ENCODE data around the gene ERC2.

Gene ERC2

GRCh38 chr3:56183529-56183928 is 284.7 kb downstream of the ERC2 start:
- no peak for TF ChIP-seq CTCF (IDR thresholded peaks at IDR 0.05; ENCODE audit: control insufficient read depth, extremely low read depth, insufficient read depth)
- no peak overlapping the region for H3K4me3 ChIP-seq (ENCODE audit: low read depth, low read length)
- no peak for DNase-seq (ENCODE audit: low read depth)

DNA sequence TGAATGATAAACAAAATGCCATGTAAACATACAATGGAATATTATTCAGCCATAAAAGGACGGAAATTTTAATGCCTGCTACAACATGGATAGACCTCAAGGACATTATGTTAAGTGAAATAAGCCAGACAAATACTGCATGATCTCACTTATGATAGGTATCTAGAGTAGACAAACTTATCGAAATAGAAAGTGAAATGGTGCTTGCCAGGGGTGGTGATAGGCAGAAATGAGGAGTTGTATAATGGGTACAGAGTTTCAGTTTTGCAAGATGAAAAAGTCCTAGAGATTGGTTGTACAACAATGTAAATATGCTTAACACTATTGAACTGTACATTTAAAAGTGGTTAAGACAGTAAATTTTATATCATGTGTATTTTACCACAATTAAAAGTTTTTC is 287.8 kb downstream of the ERC2 start:
- no peak for DNase-seq (ENCODE audit: low read depth)
- no peak for TF ChIP-seq CTCF (IDR thresholded peaks at IDR 0.05; ENCODE audit: control insufficient read depth, extremely low read depth, insufficient read depth)
- no peak overlapping the region for H3K4me3 ChIP-seq (ENCODE audit: low read depth, low read length)

GRCh38 chr3:56173601-56174000 is 294.7 kb downstream of the ERC2 start:
- H3K4me3 ChIP-seq (ENCODE audit: low read depth, low read length), result no peak overlapping the region
- no peak for TF ChIP-seq CTCF (IDR thresholded peaks at IDR 0.05; ENCODE audit: control insufficient read depth, extremely low read depth, insufficient read depth)
- no peak for DNase-seq (ENCODE audit: low read depth)

DNA sequence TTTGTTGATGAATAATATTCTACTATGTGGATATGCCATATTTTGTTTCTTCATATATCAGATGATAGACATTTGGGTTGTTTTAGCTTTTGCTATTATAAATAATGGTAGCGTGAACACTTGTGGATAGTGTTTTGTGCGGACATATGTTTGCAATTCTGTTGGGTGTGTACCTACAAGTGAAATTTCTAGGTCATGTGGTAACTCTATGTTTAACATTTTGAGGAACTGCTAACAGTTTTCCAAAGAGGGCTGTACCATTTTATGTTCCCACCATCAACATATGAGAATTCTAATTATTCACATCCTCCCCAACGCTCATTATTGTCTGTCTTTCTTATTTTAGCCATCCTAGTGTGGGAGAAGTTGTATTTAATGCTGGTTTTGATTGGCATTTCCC is 303.8 kb downstream of the ERC2 start:
- TF ChIP-seq CTCF (IDR thresholded peaks at IDR 0.05; ENCODE audit: control insufficient read depth, extremely low read depth, insufficient read depth), result no peak
- DNase-seq (ENCODE audit: low read depth), result no peak
- H3K4me3 ChIP-seq (ENCODE audit: low read depth, low read length), result no peak overlapping the region

DNA sequence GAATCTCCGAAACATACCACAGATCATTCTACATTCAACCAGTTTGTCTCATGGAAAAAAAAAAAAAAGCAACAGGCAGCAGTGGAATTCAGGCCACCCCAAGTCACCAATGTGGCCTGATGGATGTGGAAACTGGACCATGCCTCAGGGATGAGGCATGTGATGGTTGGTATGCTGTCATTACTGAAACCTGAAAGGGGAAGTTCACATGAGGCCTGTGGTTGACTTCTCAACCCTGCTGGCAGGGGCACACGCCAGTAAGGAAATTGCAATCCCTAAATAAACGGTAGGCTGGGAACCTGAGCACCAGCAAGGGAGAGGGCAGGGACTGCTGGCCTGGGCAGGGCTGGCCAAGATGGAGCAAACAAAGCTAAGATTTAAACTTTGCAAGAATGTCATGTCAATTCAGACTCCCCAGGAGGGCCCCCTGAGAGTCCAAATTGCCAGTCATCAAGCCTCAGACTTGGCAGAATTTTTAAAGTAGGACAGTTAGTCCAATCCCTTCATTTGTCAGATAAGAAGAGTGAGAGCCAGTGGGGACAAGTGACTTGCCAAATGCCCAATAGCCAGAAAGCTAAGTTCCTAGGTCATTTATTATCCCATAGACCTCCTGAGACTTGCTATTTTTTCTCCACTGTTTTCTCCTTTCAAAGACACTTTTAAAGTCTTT is 310.4 kb downstream of the ERC2 start:
- H3K4me3 ChIP-seq (ENCODE audit: low read depth, low read length), result no peak overlapping the region
- DNase-seq (ENCODE audit: low read depth), result no peak
- TF ChIP-seq CTCF (IDR thresholded peaks at IDR 0.05; ENCODE audit: control insufficient read depth, extremely low read depth, insufficient read depth), result no peak

GRCh38 chr3:56154297-56154696 is 314.0 kb downstream of the ERC2 start:
- H3K4me3 ChIP-seq (ENCODE audit: low read depth, low read length), result no peak overlapping the region
- no peak for TF ChIP-seq CTCF (IDR thresholded peaks at IDR 0.05; ENCODE audit: control insufficient read depth, extremely low read depth, insufficient read depth)
- DNase-seq (ENCODE audit: low read depth), result no peak

DNA sequence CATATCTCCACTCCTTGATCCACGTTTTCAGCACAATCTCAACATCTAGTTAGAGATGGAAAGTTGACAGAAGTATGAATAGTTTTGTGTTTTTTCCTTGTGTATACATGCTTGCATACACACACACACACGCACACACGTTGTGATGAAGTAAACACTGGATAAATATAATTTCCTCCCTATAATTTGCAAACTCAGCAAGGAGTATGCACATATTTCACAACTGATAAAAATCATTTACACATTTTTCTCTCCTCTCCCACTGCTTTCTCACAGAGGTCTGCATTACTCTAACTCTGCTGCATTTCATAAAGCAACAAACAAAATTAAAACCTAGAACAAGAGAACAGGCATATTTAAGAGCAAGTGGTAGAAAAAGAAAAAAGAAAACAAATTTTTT is 320.9 kb downstream of the ERC2 start:
- DNase-seq (ENCODE audit: low read depth), result no peak
- TF ChIP-seq CTCF (IDR thresholded peaks at IDR 0.05; ENCODE audit: control insufficient read depth, extremely low read depth, insufficient read depth), result no peak
- H3K4me3 ChIP-seq (ENCODE audit: low read depth, low read length), result no peak overlapping the region

All from LNCaP clone FGC (cell line).